B cell (primary cell): ENCODE results near the gene PTPRE. TPM values are rescaled to one million over a fixed set of nuclear protein-coding genes. Genes with fewer than 3 reads are reported as not detected.

Source experiments
- ATAC-seq: fragments of 200-7000 bp; cut with Tn5 transposase; one replicate; pipeline ENCODE4 v1.10.0; 2021; ENCODE audit warnings: low read depth, mild to moderate bottlenecking, moderate number of reproducible peaks, moderate library complexity
- CTCF ChIA-PET: fragments of 350-600 bp; sonication (Branson Sonifier 250); formaldehyde crosslinking; loops from one replicate; lab custom pipeline; 2021; ENCODE audit warnings: antibody characterized with exemption, inconsistent platforms; lab: Charles Lee
- POLR2A ChIA-PET: fragments of 350-600 bp; sonication (Branson Sonifier 250); formaldehyde crosslinking; loops from one replicate; lab custom pipeline; 2021; ENCODE audit warnings: antibody characterized with exemption; lab: Charles Lee
- DNase-seq: peaks from one replicate; pipeline ENCODE4 v3.0.0; 2013
- H2AFZ ChIP-seq: 2 replicates; pipeline ENCODE4 v1.6.1; 2012; ENCODE audit warnings: mild to moderate bottlenecking, low read depth, low read length; ENCODE audit not compliant: insufficient read depth, poor library complexity, severe bottlenecking
- H3K27ac ChIP-seq, 2 donors: 1 replicate in 1 of 2; 2 replicates in 1 of 2; pipeline ENCODE4 v1.5.1; 2012 to 2013; ENCODE audit warnings: low read length in 2 of 2, mild to moderate bottlenecking in 2 of 2, moderate library complexity in 1 of 2
- H3K27me3 ChIP-seq, 4 experiments: fragments of 200-600 bp in 1 of 4; sonication (generic) in 1 of 4; replicated peaks in 1 of 4; 1 replicate in 2 of 4; 2 replicates in 2 of 4; pipeline versions ENCODE4 v1.6.1 to v1.7.0; 2013 to 2016; ENCODE audit warnings: low read length in 3 of 4, mild to moderate bottlenecking in 2 of 4, mixed read lengths in 1 of 4, moderate library complexity in 1 of 4; ENCODE audit not compliant: insufficient read depth in 4 of 4, control insufficient read depth in 3 of 4; ENCODE audit errors: control extremely low read depth in 1 of 4
- H3K36me3 ChIP-seq, 2 experiments: replicated peaks in 1 of 2; 1 replicate in 1 of 2; 2 replicates in 1 of 2; pipeline versions ENCODE4 v1.6.1 to v1.7.1; 2013; ENCODE audit warnings: low read length in 1 of 2; ENCODE audit not compliant: insufficient read depth in 2 of 2, control insufficient read depth in 1 of 2; ENCODE audit errors: control extremely low read depth in 1 of 2, extremely low read depth in 1 of 2
- H3K4me1 ChIP-seq, 2 donors: fragments of 200-600 bp in 1 of 2; sonication (generic) in 1 of 2; 1 replicate in 1 of 2; 2 replicates in 1 of 2; pipeline versions ENCODE4 v1.5.1 to v1.6.1; 2013 to 2017; ENCODE audit warnings: low read length in 2 of 2; ENCODE audit not compliant: control insufficient read depth in 2 of 2, insufficient read depth in 2 of 2
- H3K4me2 ChIP-seq: replicated peaks from 2 replicates; pipeline ENCODE3; 2012; ENCODE audit warnings: mild to moderate bottlenecking, low read depth, low read length; ENCODE audit not compliant: poor library complexity, severe bottlenecking
- H3K4me3 ChIP-seq, 5 experiments: fragments of 200-600 bp in 1 of 5; sonication (generic) in 1 of 5; 1 replicate in 3 of 5; 2 replicates in 2 of 5; pipeline versions ENCODE4 v1.5.1 to v1.7.0; 2011 to 2016; ENCODE audit warnings: low read length in 4 of 5, mild to moderate bottlenecking in 4 of 5, low read depth in 2 of 5, control low read depth in 1 of 5, moderate library complexity in 1 of 5; ENCODE audit not compliant: insufficient read depth in 1 of 5; ENCODE audit errors: control extremely low read depth in 1 of 5, extremely low read depth in 1 of 5
- H3K79me2 ChIP-seq: fragments of 200-600 bp; sonication (generic); one replicate; pipeline ENCODE4 v1.6.0; 2016; ENCODE audit warnings: low read length; ENCODE audit not compliant: control insufficient read depth, insufficient read depth
- H3K9ac ChIP-seq: fragments of 200-600 bp; sonication (generic); 2 replicates; pipeline ENCODE4 v1.6.1; 2017; ENCODE audit warnings: mild to moderate bottlenecking, low read length, moderate library complexity
- H3K9me3 ChIP-seq, 3 donors: one replicate each; pipeline versions ENCODE4 v1.6.1 to v1.7.1; 2013; ENCODE audit warnings: low read length in 2 of 3; ENCODE audit not compliant: control insufficient read depth in 2 of 3, insufficient read depth in 1 of 3; ENCODE audit errors: control extremely low read depth in 1 of 3
- H4K20me1 ChIP-seq: 2 replicates; pipeline ENCODE4 v1.6.0; 2012; ENCODE audit warnings: mild to moderate bottlenecking, low read length; ENCODE audit not compliant: insufficient read depth, control insufficient read depth, poor library complexity, severe bottlenecking
- H3K27ac Mint-ChIP-seq: one replicate; pipeline ENCODE4 v1.8.0; 2021; ENCODE audit warnings: mixed read lengths
- H3K27me3 Mint-ChIP-seq: one replicate; pipeline ENCODE4 v1.8.0; 2021; ENCODE audit warnings: mixed read lengths
- H3K4me1 Mint-ChIP-seq: one replicate; pipeline ENCODE4 v1.8.0; 2021; ENCODE audit warnings: mixed read lengths
- H3K4me3 Mint-ChIP-seq: one replicate; pipeline ENCODE4 v1.8.0; 2021; ENCODE audit warnings: mixed read lengths
- H3K9me3 Mint-ChIP-seq: one replicate; pipeline ENCODE4 v1.8.0; 2022; ENCODE audit warnings: mixed read lengths; ENCODE audit not compliant: insufficient read depth
- EZH2 ChIP-seq: IDR thresholded peaks from 2 replicates; pipeline ENCODE4 v1.6.1; 2012; ENCODE audit warnings: borderline replicate concordance, low read depth, mild to moderate bottlenecking, moderate library complexity, low read length; ENCODE audit not compliant: insufficient read depth, poor library complexity, severe bottlenecking
- WGBS: methylation state at CpG from one replicate; pipeline ENCODE4 v1.1.5; 2013; ENCODE audit warnings: missing lambda C conversion rate; ENCODE audit not compliant: insufficient coverage; 5-methylcytosine and 5-hydroxymethylcytosine counted together
- intact Hi-C: fragments of 100-400 bp; cut with micrococcal nuclease; formaldehyde crosslinking; loops from one replicate; pipeline ENCODE4 v1.10.0; 2022
- polyA plus RNA-seq: library from polyadenylated mRNA; depleted of rRNA; stranded (reverse); fragments of >200 nt; gene quantifications from 2 replicates; pipeline ENCODE4 v1.2.3, GENCODE V29; 2012
- total RNA-seq, 2 donors: library from RNA; stranded (reverse); fragments of 120-200 nt in 1 of 2; gene quantifications; 1 replicate in 1 of 2; 2 replicates in 1 of 2; pipeline versions ENCODE4 v1.2.3 to v1.2.4, GENCODE V29; 2013 to 2022
- TF ChIP-seq, protein P1 (sequence below): fragments of 200-600 bp; IDR thresholded peaks from one replicate; pipeline ENCODE4 v1.8.0; 2022; ENCODE audit warnings: antibody characterized with exemption, mild to moderate bottlenecking

The PTPRE gene
- total and polyA plus RNA-seq, 2 donors (not counting 1 experiment from before 2014, with no cell fraction given): 6.6 to 32.7 TPM

DNA sequence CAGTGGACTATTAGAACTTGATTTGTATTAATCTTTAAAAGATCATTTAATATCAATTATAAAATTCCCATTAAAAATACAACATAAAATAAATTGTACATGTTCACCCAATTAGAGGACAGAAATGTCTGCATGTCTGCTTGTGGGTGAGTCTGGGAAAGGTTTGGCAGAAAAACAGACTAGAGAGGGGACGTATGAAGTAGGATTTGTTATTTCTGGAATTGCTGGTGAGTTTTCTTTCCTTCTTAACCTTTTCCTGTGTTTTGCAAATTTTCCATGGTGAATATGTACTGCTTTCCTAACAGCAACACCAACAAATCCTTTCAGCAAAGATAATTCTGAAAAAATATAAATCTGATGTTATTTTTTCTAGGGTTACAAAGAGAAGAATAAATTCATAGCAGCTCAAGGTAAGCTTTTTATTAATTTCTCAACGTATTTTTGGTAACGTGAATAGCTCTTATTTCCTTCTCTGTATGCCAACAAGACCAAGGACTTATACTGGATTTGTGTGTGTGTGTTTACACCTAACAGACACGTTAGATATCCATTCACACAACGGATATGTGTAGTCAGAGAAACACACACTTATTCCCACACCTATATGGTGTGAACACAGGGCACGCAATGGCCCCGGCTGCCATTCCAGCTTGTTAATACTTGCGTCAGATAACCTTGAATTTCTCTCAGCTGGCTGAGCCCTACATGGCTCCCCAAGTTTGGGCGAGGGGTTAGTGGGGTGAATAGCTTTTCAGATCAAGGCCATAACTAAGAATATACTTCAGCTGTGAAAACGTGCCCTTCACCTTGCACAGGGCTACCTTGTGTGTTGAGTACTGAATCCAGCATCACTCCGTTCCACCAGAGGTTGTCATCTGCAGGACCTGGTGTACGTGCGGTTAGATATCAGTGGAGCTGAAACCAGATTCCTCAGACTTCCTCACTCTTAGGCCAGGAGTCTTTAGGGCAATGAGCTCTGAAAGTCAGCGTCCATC is 154.7 kb downstream of the PTPRE start:
- peak overlapping the region in 1 of 5 experiments; percentile 18 for H3K4me3 ChIP-seq
- H3K36me3 ChIP-seq: peaks cover 3 to 29% of the 10 kb centered on the region in 2 experiments
- intact Hi-C loops: loop anchor here (5.0 kb wide), 1 partner anchor 151 kb away; no protein-coding TSS in a partner anchor

More for the DNA sequence above, 154.7 kb downstream of the PTPRE start:
- Mint-ChIP-seq H3K4me3 (peak overlapping the region; percentile 75), H3K4me1 (peaks cover 68% of the 10 kb centered on the region), H3K27me3 (no peaks in the 10 kb centered on the region), H3K27ac (peak overlapping the region; percentile 85), H3K9me3 (no peaks in the 10 kb centered on the region)
- 86% methylated on average over 4 of the region's 14 CpGs for WGBS
- CTCF ChIA-PET: interaction anchor here (1.1 to 20.7 kb wide), 7 partner anchors 12 to 305 kb away, joined by 3 to 524 read pairs (median 6); partner anchors contain the start of gene PTPRE
- no peak for TF ChIP-seq EZH2
- TF ChIP-seq, protein P1, sequence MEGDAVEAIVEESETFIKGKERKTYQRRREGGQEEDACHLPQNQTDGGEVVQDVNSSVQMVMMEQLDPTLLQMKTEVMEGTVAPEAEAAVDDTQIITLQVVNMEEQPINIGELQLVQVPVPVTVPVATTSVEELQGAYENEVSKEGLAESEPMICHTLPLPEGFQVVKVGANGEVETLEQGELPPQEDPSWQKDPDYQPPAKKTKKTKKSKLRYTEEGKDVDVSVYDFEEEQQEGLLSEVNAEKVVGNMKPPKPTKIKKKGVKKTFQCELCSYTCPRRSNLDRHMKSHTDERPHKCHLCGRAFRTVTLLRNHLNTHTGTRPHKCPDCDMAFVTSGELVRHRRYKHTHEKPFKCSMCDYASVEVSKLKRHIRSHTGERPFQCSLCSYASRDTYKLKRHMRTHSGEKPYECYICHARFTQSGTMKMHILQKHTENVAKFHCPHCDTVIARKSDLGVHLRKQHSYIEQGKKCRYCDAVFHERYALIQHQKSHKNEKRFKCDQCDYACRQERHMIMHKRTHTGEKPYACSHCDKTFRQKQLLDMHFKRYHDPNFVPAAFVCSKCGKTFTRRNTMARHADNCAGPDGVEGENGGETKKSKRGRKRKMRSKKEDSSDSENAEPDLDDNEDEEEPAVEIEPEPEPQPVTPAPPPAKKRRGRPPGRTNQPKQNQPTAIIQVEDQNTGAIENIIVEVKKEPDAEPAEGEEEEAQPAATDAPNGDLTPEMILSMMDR: no peak
- DNase-seq: no peak
- H3K27ac ChIP-seq: peak overlapping the region in 1 of 2 donors; percentile 89
- H3K9ac ChIP-seq: no peak overlapping the region
- no peaks in the 10 kb centered on the region for H3K27me3 ChIP-seq
- H3K4me1 ChIP-seq: peaks cover 47 to 65% of the 10 kb centered on the region in 2 donors
- H4K20me1 ChIP-seq: no peaks in the 10 kb centered on the region
- no peak for ATAC-seq
- H2AFZ ChIP-seq: no peak overlapping the region
- H3K79me2 ChIP-seq: no peaks in the 10 kb centered on the region
- POLR2A ChIA-PET: interaction anchor here (2.9 kb wide), 1 partner anchor 14 kb away, joined by 29 read pairs; no protein-coding TSS in a partner anchor
- no peaks in the 10 kb centered on the region for H3K9me3 ChIP-seq
- peak overlapping the region; percentile 74 for H3K4me2 ChIP-seq
